AG04450 (cell line): ENCODE measurements around the gene GRIP1. TPM values are rescaled to one million over a fixed set of nuclear protein-coding genes. Genes with fewer than 3 reads are reported as not detected.

ENCODE experiments used
- CTCF ChIA-PET: fragments of 300-600, 350-600 bp; formaldehyde crosslinking; extraction: SDS; loops from one replicate; lab custom pipeline; 2022; ENCODE audit warnings: antibody characterized with exemption, inconsistent platforms; lab: Charles Lee
- POLR2A ChIA-PET: fragments of 350-600 bp; formaldehyde crosslinking; extraction: SDS; loops from one replicate; lab custom pipeline; 2021; ENCODE audit warnings: antibody characterized with exemption, inconsistent platforms; lab: Yijun Ruan, JAX
- DNase-seq: peaks from one replicate; pipeline ENCODE4 v3.0.0-alpha.2; 2011; ENCODE audit warnings: low read depth, low spot score
- H3K27ac ChIP-seq: one replicate; pipeline ENCODE4 v1.5.1; 2012; ENCODE audit warnings: low read depth, low read length, control low read depth
- H3K27me3 ChIP-seq: one replicate; pipeline ENCODE4 v1.6.0; 2012; ENCODE audit warnings: low read length; ENCODE audit not compliant: control insufficient read depth, insufficient read depth
- H3K4me3 ChIP-seq: 2 replicates; pipeline ENCODE4 v1.5.1; 2011; ENCODE audit warnings: mild to moderate bottlenecking, low read depth, low read length, control low read depth
- H3K9me3 ChIP-seq: 2 replicates; pipeline ENCODE4 v1.5.1; 2012; ENCODE audit warnings: low read length; ENCODE audit not compliant: control insufficient read depth, insufficient read depth
- CTCF ChIP-seq: IDR thresholded peaks from 2 replicates; pipeline ENCODE4 v1.5.1; 2011; ENCODE audit warnings: low read depth, low read length, control low read depth, inconsistent platforms
- polyA plus RNA-seq: library from polyadenylated mRNA; depleted of rRNA; stranded (reverse); fragments of >200 nt; gene quantifications from 2 replicates; pipeline ENCODE4 v1.2.3, GENCODE V29; 2011

GRIP1 gene
- polyA plus RNA-seq, 1 experiment = not detected

GRCh38 chr12:66605293-66605692 lies 73.6 kb downstream of the GRIP1 start:
- no peak for TF ChIP-seq CTCF
- Histone ChIP-seq H3K27ac (no peak overlapping the region), H3K9me3 (no peaks in the 10 kb centered on the region), H3K4me3 (no peak overlapping the region), H3K27me3 (peaks cover 2% of the 10 kb centered on the region)
- ChIA-PET CTCF (no interaction called here), POLR2A (no interaction called here)
- no peak for DNase-seq

- H3K9me3 ChIP-seq = no peaks in the 10 kb centered on the region
- POLR2A ChIA-PET = no interaction called here
- no peak for DNase-seq
- no peak overlapping the region for H3K27ac ChIP-seq
- TF ChIP-seq CTCF = no peak
- H3K4me3 ChIP-seq = no peak overlapping the region
- H3K27me3 ChIP-seq = peaks cover 2% of the 10 kb centered on the region
- CTCF ChIA-PET = no interaction called here
Observed at GRCh38 chr12:66603981-66604479, 74.8 kb downstream of the GRIP1 start.

GRCh38 chr12:66603461-66603860 lies 75.4 kb downstream of the GRIP1 start:
- H3K27me3 ChIP-seq = peaks cover 2% of the 10 kb centered on the region
- no peak overlapping the region for H3K27ac ChIP-seq
- H3K9me3 ChIP-seq = no peaks in the 10 kb centered on the region
- ChIA-PET CTCF (no interaction called here), POLR2A (no interaction called here)
- TF ChIP-seq CTCF = no peak
- DNase-seq = no peak
- no peak overlapping the region for H3K4me3 ChIP-seq

GRCh38 chr12:66602483-66603143 lies 76.3 kb downstream of the GRIP1 start:
- peaks cover 2% of the 10 kb centered on the region for H3K27me3 ChIP-seq
- no peak overlapping the region for H3K4me3 ChIP-seq
- H3K27ac ChIP-seq = no peak overlapping the region
- H3K9me3 ChIP-seq = no peaks in the 10 kb centered on the region
- TF ChIP-seq CTCF = no peak
- no peak for DNase-seq
- ChIA-PET CTCF (no interaction called here), POLR2A (no interaction called here)

- H3K9me3 ChIP-seq = no peaks in the 10 kb centered on the region
- DNase-seq = no peak
- no peak overlapping the region for H3K4me3 ChIP-seq
- peaks cover 2% of the 10 kb centered on the region for H3K27me3 ChIP-seq
- TF ChIP-seq CTCF = no peak
- CTCF ChIA-PET = no interaction called here
- H3K27ac ChIP-seq = no peak overlapping the region
- POLR2A ChIA-PET = no interaction called here
Observed at GRCh38 chr12:66600903-66601302, 78.0 kb downstream of the GRIP1 start.
